ENCODE results near the gene FBP2.

GRCh38 chr9:94538908-94539307 is 54.7 kb downstream of the FBP2 start:
- no peak for TF ChIP-seq POLR2A (IDR thresholded peaks at IDR 0.05)
- no peak for TF ChIP-seq CTCF (IDR thresholded peaks at IDR 0.05)
